ENCODE data around the gene SNRNP35.
A peak's percentile ranks its signal among the peaks of the same experiment; 100 is the strongest.

SNRNP35 gene

DNA sequence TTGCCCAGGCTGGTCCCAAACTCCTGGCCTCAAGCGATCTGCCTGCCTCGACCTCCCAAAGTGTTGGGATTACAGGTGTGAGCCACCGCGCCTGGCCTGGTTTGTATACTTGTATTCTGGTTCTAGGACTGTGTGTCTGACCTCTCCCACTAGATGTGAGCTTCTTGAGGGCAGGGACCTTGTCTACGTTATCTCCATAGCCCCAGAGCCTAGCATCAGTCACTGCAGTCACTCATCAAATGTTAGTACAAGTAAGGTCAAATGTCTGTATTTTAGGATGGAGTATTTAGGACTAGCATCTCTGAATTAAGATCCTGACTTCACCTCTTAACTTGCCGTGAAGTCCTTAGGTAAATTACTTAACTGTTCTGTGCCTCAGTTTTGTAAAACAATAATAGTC lies 24.3 kb upstream of the SNRNP35 start:
- Histone ChIP-seq H3K9me3 (ENCODE audit: low read depth, low read length) (no peaks in the 10 kb centered on the region), H3K27ac (no peak overlapping the region), H3K9ac (ENCODE audit: insufficient read length) (no peak overlapping the region), H3K36me3 (ENCODE audit: insufficient read depth, low read length) (no peaks in the 10 kb centered on the region), H3K4me3 (no peak overlapping the region)
- no peak for TF ChIP-seq POLR2AphosphoS5 (IDR thresholded peaks at IDR 0.05; ENCODE audit: borderline replicate concordance, low read depth, low read length)
- TF ChIP-seq FOXP2 (optimal IDR thresholded peaks at IDR 0.05; ENCODE audit: control extremely low read depth, extremely low read length, insufficient read depth) = no peak
- TF ChIP-seq EZH2 (IDR thresholded peaks at IDR 0.05) = no peak
- DNase-seq (ENCODE audit: low read depth, low spot score) = no peak

- H3K27ac ChIP-seq = no peak overlapping the region
- TF ChIP-seq FOXP2 (optimal IDR thresholded peaks at IDR 0.05; ENCODE audit: control extremely low read depth, extremely low read length, insufficient read depth) = no peak
- TF ChIP-seq EZH2 (IDR thresholded peaks at IDR 0.05) = no peak
- TF ChIP-seq POLR2AphosphoS5 (IDR thresholded peaks at IDR 0.05; ENCODE audit: borderline replicate concordance, low read depth, low read length) = no peak
Measured at GRCh38 chr12:123435636-123436016, 22.3 kb upstream of the SNRNP35 start.

DNA sequence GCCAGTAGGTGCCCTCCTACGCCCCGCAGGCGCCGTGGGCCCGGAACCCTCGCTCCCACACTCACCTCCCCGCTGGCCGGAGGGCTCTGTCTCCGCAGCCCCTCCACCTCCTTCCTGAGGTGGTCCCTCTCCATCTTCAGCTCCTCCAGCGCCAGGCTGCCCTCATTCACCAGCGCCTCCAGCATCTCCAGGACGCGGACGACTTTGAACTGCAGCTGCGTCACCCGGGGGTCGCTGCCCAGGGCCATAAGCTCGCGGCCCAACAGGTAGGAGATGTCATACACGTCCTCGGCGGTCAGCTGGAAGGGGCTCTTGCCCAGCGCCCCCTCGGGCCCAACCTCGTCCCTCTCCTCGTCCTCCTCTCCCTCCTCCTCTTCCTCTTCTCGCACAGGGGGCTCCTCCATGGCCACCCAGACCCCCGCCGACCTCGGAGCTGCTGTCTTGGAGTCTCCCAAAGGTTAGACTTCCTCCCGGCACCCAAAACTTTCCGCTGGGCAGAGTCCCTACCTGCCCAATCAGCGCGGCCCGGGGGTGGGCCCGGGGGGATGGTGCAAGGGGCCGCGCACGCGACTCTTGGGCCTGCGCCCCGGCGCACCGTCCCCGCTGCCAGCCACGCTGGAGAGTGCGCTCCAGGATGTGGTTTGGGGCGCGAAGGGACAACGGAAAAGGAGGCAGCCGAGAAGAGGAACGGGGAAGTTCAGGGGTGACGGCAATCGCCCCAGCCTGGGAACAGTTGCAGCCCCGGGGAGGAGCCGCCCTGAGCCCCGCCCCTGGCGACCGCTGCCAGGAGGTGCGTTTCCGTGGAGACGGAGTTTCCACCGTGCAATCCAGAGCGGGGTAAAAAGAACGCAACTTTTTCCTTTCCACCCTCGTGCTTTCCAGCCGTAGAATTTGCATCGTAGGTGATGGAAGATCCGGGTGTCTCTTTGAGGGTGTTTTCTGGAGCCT lies 21.6 kb upstream of the SNRNP35 start, which contains the start of gene RILPL2:
Gene RILPL2 (minus strand): TSS at position 668 of the 948 bp plus-strand sequence. CDS start 264 bp downstream, at position 404.
- Histone ChIP-seq H3K4me3 (peak within 1 kb of the TSS; percentile 88), H3K36me3 (ENCODE audit: insufficient read depth, low read length) (no peaks in the 10 kb centered on the region), H3K9ac (ENCODE audit: insufficient read length) (peak within 1 kb of the TSS; percentile 59), H3K9me3 (ENCODE audit: low read depth, low read length) (no peaks in the 10 kb centered on the region), H3K27ac (no peak within 1 kb of the TSS)
- no peak for DNase-seq (ENCODE audit: low read depth, low spot score)
- TF ChIP-seq POLR2AphosphoS5 (IDR thresholded peaks at IDR 0.05; ENCODE audit: borderline replicate concordance, low read depth, low read length) (peak; percentile 40; the same call in 1 of the 2 replicates), EZH2 (IDR thresholded peaks at IDR 0.05) (no peak)

More at GRCh38 chr12:123435636-123436016, 22.3 kb upstream of the SNRNP35 start:
- no peak for DNase-seq (ENCODE audit: low read depth, low spot score)
- no peak overlapping the region for H3K9ac ChIP-seq (ENCODE audit: insufficient read length)
- H3K36me3 ChIP-seq (ENCODE audit: insufficient read depth, low read length) = no peaks in the 10 kb centered on the region
- H3K9me3 ChIP-seq (ENCODE audit: low read depth, low read length) = no peaks in the 10 kb centered on the region
- H3K4me3 ChIP-seq = peak overlapping the region; percentile 88

GRCh38 chr12:123441523-123442164 lies 16.3 kb upstream of the SNRNP35 start:
- no peak for TF ChIP-seq EZH2 (IDR thresholded peaks at IDR 0.05)
- TF ChIP-seq POLR2AphosphoS5 (IDR thresholded peaks at IDR 0.05; ENCODE audit: borderline replicate concordance, low read depth, low read length) = no peak
- TF ChIP-seq FOXP2 (optimal IDR thresholded peaks at IDR 0.05; ENCODE audit: control extremely low read depth, extremely low read length, insufficient read depth) = no peak
- no peak overlapping the region for H3K4me3 ChIP-seq

GRCh38 chr12:123442774-123443173 lies 15.2 kb upstream of the SNRNP35 start:
- Histone ChIP-seq H3K9ac (ENCODE audit: insufficient read length) (no peak overlapping the region), H3K4me3 (no peak overlapping the region), H3K36me3 (ENCODE audit: insufficient read depth, low read length) (no peaks in the 10 kb centered on the region), H3K27ac (no peak overlapping the region), H3K9me3 (ENCODE audit: low read depth, low read length) (no peaks in the 10 kb centered on the region)
- TF ChIP-seq POLR2AphosphoS5 (IDR thresholded peaks at IDR 0.05; ENCODE audit: borderline replicate concordance, low read depth, low read length) (no peak), FOXP2 (optimal IDR thresholded peaks at IDR 0.05; ENCODE audit: control extremely low read depth, extremely low read length, insufficient read depth) (no peak), EZH2 (IDR thresholded peaks at IDR 0.05) (no peak)
- DNase-seq (ENCODE audit: low read depth, low spot score) = no peak

More at GRCh38 chr12:123441523-123442164, 16.3 kb upstream of the SNRNP35 start:
- Histone ChIP-seq H3K9ac (ENCODE audit: insufficient read length) (no peak overlapping the region), H3K27ac (no peak overlapping the region), H3K36me3 (ENCODE audit: insufficient read depth, low read length) (no peaks in the 10 kb centered on the region), H3K9me3 (ENCODE audit: low read depth, low read length) (no peaks in the 10 kb centered on the region)
- no peak for DNase-seq (ENCODE audit: low read depth, low spot score)

DNA sequence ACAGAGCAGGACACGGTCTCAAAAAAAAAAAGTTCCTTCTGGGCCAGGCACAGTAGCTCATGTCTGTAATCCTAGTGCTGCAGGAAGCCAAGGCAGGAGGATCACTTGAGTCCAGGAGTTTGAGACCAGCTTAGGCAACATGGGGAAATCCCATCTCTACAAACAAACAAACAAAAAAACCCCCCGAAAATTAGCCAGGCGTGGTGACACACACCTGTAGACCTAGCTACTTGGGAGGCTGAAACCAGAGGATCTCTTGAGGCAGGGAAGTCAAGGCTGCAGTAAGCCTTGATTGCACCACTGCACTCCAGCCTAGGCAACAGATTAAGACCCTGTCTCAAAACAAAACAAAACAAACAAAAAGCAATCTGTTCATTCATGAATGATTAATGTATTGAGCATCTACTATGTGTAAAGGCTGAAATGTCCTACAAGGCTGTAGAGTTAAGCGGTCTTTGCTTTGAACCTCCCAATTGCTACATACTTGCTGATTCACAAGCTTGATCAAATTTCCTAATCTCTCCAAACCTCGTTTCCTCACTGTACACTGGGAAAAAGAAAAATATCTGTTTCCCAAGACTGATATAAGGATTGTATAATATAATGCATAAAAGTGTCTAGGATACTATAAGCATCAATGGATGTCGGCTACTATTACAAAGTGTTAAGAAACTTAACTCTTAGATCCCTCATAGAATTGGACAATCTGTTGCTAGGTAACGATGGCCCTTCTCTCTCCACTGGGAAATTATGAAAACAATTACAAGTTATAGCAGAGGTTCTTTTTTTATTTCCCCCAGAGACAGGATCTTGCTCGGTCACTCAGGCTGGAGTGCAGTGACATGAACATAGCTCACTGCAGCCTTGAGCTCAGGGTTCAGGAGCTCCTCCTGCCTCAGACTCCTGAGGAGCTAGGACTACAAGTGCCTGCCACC lies 13.6 kb upstream of the SNRNP35 start:
- TF ChIP-seq POLR2AphosphoS5 (IDR thresholded peaks at IDR 0.05; ENCODE audit: borderline replicate concordance, low read depth, low read length) (no peak), FOXP2 (optimal IDR thresholded peaks at IDR 0.05; ENCODE audit: control extremely low read depth, extremely low read length, insufficient read depth) (no peak), EZH2 (IDR thresholded peaks at IDR 0.05) (no peak)
- Histone ChIP-seq H3K9ac (ENCODE audit: insufficient read length) (no peak overlapping the region), H3K36me3 (ENCODE audit: insufficient read depth, low read length) (no peaks in the 10 kb centered on the region), H3K4me3 (no peak overlapping the region), H3K9me3 (ENCODE audit: low read depth, low read length) (no peaks in the 10 kb centered on the region), H3K27ac (no peak overlapping the region)
- no peak for DNase-seq (ENCODE audit: low read depth, low spot score)

DNA sequence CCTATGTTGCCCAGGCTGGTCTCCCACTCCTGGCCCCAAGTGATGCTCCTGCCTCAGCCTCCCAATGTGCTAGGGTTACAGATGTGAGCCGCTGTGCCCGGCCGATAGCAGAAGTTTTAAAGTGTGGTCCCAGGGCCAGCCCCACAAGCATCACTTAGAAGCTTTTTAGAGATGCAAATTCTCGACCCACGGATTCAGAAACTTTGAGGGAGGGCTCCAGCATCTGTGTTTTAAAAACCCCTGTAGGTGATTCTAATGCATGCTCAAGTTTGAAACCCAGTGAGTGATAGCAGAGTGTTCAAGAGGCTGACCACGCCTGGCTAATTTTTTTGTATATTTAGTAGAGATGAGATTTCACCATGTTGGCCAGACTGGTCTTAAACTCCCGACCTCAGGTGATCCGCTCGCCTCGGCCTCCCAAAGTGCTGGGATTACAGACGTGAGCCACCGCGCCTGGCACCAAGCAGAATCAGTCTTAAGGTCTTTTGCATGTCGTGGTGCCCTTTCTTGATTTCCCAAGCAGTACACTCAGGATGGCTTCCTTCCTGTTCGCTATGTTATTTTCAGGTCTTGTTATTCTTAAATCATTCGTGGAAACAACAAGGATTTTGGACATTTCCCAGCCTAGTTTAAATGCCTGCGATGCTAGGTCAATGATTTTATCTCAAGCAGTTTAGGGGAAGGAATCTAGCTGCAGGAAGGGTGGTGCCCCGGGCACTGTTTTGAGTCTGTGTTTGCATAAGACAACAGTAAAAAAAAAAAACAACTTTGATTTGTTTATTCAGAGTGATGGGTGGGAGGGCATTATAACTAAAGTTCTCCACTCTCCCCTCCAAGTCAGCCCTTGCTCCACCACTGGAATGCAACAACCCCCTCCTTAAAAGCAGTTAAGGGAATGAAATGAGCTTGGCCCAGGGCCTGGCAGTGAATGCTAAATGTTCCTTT lies 12.3 kb upstream of the SNRNP35 start:
- H3K9ac ChIP-seq (ENCODE audit: insufficient read length) = peak overlapping the region; percentile 60
- H3K27ac ChIP-seq = 0 out of 2 replicates have a peak overlapping the region, but pooled peaks have one; percentile 1

More for the DNA sequence above, 12.3 kb upstream of the SNRNP35 start:
- no peaks in the 10 kb centered on the region for H3K36me3 ChIP-seq (ENCODE audit: insufficient read depth, low read length)
- no peak for DNase-seq (ENCODE audit: low read depth, low spot score)
- H3K9me3 ChIP-seq (ENCODE audit: low read depth, low read length) = no peaks in the 10 kb centered on the region
- TF ChIP-seq FOXP2 (optimal IDR thresholded peaks at IDR 0.05; ENCODE audit: control extremely low read depth, extremely low read length, insufficient read depth) (no peak), EZH2 (IDR thresholded peaks at IDR 0.05) (no peak), POLR2AphosphoS5 (IDR thresholded peaks at IDR 0.05; ENCODE audit: borderline replicate concordance, low read depth, low read length) (no peak)
- no peak overlapping the region for H3K4me3 ChIP-seq
